H1 (cell line): ENCODE measurements around the gene SLC26A11. TPM values are rescaled to one million over a fixed set of nuclear protein-coding genes. Genes with fewer than 3 reads are reported as not detected.

Experiments
- CREB1 ChIP-seq: IDR thresholded peaks from 2 replicates; pipeline ENCODE4 v1.6.1; 2012; ENCODE audit warnings: inconsistent platforms
- CTCF ChIP-seq, 3 experiments: IDR thresholded peaks; 1 replicate in 2 of 3; 2 replicates in 1 of 3; pipeline versions ENCODE4 v1.5.1 to v1.6.1; 2011; ENCODE audit warnings: low read length in 3 of 3, mild to moderate bottlenecking in 3 of 3, inconsistent platforms in 2 of 3, low read depth in 1 of 3, moderate library complexity in 1 of 3; ENCODE audit not compliant: insufficient read depth in 1 of 3; ENCODE audit errors: control extremely low read depth in 1 of 3
- EGR1 ChIP-seq: IDR thresholded peaks from 2 replicates; pipeline ENCODE4 v1.6.1; 2011; ENCODE audit warnings: low read depth, low read length, borderline replicate concordance
- SIX5 ChIP-seq: IDR thresholded peaks from 2 replicates; pipeline ENCODE4 v1.6.1; 2011; ENCODE audit warnings: mild to moderate bottlenecking, low read depth, low read length
- TCF12 ChIP-seq: IDR thresholded peaks from 2 replicates; pipeline ENCODE4 v1.6.1; 2011; ENCODE audit warnings: low read depth, mild to moderate bottlenecking, low read length
- TEAD4 ChIP-seq: IDR thresholded peaks from 2 replicates; pipeline ENCODE4 v1.6.1; 2012; ENCODE audit warnings: low read depth, low read length, inconsistent platforms, mixed read lengths
- polyA plus RNA-seq, 7 experiments: library from polyadenylated mRNA; depleted of rRNA in 3 of 7; stranded (reverse) in 5 of 7; unstranded in 2 of 7; fragments of >200 nt in 5 of 7; fragments of 200-250 nt in 2 of 7; gene quantifications; 1 replicate in 5 of 7; 2 replicates in 1 of 7; 4 replicates in 1 of 7; pipeline versions ENCODE4 v1.2.1 to v1.2.3, GENCODE V29; 2011 to 2013; ENCODE audit warnings: missing spikeins in 2 of 7, mixed read lengths in 2 of 7
- total RNA-seq: library from RNA; stranded (reverse); fragmentation: NEBNext Ultra II Directional; extraction: Animal tissue kit (Norgen Biotek cat#: 25700); gene quantifications from 2 replicates; pipeline ENCODE4 v1.2.1, GENCODE V29; 2021

Gene SLC26A11
- total and polyA plus RNA-seq, 2 of the 8 experiments (the other 6 are each of a cell fraction or from before 2014, with no cell fraction given): 15.5 to 25.9 TPM

- TF ChIP-seq CTCF (IDR thresholded peaks at IDR 0.05; ENCODE audit: control extremely low read depth in 1 of 3, insufficient read depth in 1 of 3, low read depth in 1 of 3, low read length in 3 of 3) (no peak), TCF12 (no peak), CREB1 (no peak), TEAD4 (no peak), SIX5 (no peak), EGR1 (no peak)
These were observed 59.7 kb downstream of the SLC26A11 start (continued) for GRCh38 chr17:80279895-80280294.
